H4 (cell line): ENCODE measurements around the gene ARAP2. TPM values are rescaled to one million over a fixed set of nuclear protein-coding genes. Genes with fewer than 3 reads are reported as not detected.

Experiments used
- DNase-seq: peaks from one replicate; pipeline ENCODE4 v3.0.0-alpha.2; 2015; ENCODE audit warnings: low spot score
- total RNA-seq: library from RNA; depleted of rRNA; stranded (reverse); fragments of >200 nt; shearing (Covaris generic); gene quantifications from 2 replicates; pipeline ENCODE4 v1.2.3, GENCODE V29; 2014

The ARAP2 gene
- total RNA-seq, 1 experiment from 2014 or later: 18.8 TPM

- no peak for DNase-seq
These were observed 23.5 kb downstream of the ARAP2 start for GRCh38 chr4:36220776-36221175.

GRCh38 chr4:36218121-36218520, 26.2 kb downstream of the ARAP2 start:
- no peak for DNase-seq

GRCh38 chr4:36215627-36216026, 28.7 kb downstream of the ARAP2 start:
- DNase-seq: no peak

- DNase-seq: no peak
These were observed 29.4 kb downstream of the ARAP2 start for GRCh38 chr4:36214735-36215485.

- DNase-seq: no peak
These were observed 30.3 kb downstream of the ARAP2 start for GRCh38 chr4:36213977-36214376.

GRCh38 chr4:36211084-36211483, 33.2 kb downstream of the ARAP2 start:
- no peak for DNase-seq

- DNase-seq: no peak
These were observed 34.2 kb downstream of the ARAP2 start for GRCh38 chr4:36209941-36210649.

GRCh38 chr4:36208893-36209473, 35.3 kb downstream of the ARAP2 start:
- no peak for DNase-seq

GRCh38 chr4:36207831-36208520, 36.3 kb downstream of the ARAP2 start:
- DNase-seq: no peak

- no peak for DNase-seq
These were observed 36.9 kb downstream of the ARAP2 start for GRCh38 chr4:36207367-36207766.

GRCh38 chr4:36206603-36207311, 37.6 kb downstream of the ARAP2 start:
- no peak for DNase-seq

- DNase-seq: no peak
These were observed 38.3 kb downstream of the ARAP2 start for GRCh38 chr4:36206012-36206411.

- no peak for DNase-seq
These were observed 45.5 kb downstream of the ARAP2 start for GRCh38 chr4:36198861-36199260.

GRCh38 chr4:36198068-36198808, 46.1 kb downstream of the ARAP2 start:
- no peak for DNase-seq

GRCh38 chr4:36197501-36197900, 46.8 kb downstream of the ARAP2 start:
- DNase-seq: no peak

- DNase-seq: no peak
These were observed 48.0 kb downstream of the ARAP2 start for GRCh38 chr4:36196145-36196913.

- DNase-seq: no peak
These were observed 51.4 kb downstream of the ARAP2 start for GRCh38 chr4:36192922-36193321.

GRCh38 chr4:36189511-36190226, 54.6 kb downstream of the ARAP2 start:
- DNase-seq: no peak

- DNase-seq: peak; percentile 48
These were observed 56.5 kb downstream of the ARAP2 start for GRCh38 chr4:36187723-36188333.
